SW 1271 (cell line): ENCODE results near the gene DHRS3.

Source experiments
- DNase-seq, 2 experiments: peaks; one replicate each; lab custom pipeline; 2025; lab: John Stamatoyannopoulos, UW

DHRS3 gene

DNA sequence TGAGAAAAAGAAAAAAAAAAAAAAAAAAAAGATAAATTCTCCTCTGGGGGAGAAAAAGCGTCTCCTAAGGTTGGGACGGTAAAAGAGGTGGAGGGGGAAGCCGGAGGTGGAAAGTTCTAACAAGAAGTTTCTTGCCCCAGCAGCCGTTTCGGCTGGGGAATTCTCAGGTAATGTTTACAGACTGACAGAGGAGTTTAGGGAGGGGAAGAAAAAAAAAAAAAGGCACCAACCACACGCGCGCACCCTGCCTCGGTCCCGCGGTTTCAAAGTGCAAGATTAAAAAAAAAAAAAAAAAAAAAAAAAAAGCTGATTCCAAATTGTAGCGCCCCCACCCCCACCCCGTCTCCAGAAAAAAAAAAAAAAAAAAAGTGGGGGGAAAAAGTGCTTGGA is 504 bp downstream of the DHRS3 start:
- DNase-seq: no peak

DNA sequence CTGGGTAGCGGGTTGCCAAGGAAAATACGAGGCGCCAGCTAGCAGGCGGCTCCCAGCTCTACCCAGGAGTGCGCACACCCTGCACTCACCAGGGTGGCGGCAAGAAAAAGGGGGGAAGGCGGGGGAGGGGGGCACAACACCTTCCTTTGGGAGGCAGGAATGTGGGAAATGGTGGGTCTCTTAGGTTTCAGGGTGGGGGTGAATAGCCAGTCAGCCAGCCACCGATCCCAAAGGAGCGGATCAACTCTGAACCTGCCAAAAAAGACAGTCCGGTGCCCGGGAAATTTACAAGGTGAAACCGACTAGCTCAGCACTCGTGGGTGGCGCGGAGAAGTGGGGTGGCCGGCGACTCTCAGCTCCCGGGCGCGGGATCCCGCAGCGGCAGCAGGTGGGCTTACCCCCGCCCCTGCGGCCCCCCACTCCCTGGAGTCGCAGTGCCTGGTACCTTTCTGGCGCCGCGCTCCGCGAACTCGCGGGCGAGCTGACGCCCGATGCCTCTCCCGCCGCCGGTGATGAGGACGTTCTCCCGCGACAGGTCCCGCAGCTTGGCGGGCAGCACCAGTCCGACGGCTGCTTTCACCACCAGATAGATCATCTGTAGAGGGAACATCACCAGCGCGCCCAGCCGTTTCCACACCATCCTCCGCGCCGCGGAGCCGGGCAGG is 1.2 kb downstream of the DHRS3 start:
- DNase-seq: no peak

DNA sequence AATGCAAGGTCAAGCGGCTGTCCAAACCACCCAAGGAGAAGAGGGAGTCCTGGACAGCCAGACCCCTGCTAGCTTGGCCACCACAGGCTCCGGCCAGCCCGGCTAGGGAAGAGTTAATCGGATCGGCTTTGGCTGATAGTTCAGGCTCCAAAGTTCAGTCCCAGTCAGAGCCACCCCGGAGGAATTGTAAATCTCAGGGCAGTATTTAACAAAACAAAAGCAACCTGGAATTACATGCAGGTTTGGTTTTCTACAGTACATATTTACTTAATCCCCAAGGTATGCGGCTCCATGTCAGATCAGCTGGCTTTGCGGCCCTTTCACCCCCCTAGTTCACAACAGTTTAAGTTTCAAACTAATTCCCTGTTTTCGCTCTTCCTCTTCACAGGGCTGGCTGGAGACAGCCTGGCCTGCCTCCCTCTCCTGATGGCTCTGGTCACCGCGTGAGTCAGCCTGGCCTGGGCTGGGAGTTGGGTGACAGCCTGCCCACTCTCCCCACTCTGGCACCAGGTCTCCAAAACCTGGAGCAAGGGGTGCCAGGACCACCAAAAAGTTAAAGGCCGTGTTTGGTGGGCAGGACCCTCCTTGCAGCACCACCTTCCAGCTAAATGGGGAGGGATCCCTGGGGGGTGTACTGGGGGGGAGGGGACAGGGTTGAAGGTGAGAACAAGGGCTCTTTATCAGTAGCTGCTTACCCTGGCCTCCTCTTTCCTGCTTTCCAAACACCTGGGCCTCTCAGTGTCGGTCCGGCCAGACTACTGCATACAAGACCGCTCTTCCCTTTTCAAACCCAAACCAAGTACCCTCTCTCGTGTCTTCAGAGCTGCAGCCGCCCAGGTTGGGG is 1.9 kb downstream of the DHRS3 start:
- DNase-seq: no peak

DNA sequence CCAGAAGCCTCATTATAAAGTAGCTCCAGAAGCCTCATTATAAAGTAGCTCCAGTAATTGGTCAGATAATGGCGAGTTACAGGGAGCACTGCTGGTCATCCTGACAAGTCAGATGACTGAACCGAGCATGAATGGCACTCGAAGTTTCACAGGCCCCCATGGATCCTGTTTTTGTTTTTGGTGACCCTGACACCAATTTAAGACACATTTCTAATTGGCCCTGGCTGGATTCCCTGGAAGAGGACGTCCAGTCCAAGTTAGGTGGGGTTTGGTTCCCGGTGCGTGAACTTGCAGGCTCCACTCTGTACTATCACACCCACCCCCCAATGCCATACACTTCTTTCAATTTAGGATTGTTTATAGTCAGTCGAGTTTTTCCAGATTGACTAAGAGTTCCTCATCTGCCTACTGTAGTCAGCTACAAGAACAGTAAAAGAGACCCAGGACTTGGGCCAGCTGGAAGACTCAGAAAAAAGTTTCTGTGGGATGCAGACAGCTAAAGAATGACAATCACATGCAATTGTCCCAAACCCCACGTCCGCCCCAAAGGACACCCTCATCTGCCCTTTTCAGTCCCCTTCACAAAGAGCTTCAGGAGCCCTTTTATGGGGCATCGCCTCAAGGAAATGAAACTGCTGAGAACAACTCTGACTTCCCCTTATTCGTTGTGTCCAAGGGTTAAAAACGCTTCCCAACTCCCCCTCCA is 2.7 kb downstream of the DHRS3 start:
- DNase-seq: no peak

DNA sequence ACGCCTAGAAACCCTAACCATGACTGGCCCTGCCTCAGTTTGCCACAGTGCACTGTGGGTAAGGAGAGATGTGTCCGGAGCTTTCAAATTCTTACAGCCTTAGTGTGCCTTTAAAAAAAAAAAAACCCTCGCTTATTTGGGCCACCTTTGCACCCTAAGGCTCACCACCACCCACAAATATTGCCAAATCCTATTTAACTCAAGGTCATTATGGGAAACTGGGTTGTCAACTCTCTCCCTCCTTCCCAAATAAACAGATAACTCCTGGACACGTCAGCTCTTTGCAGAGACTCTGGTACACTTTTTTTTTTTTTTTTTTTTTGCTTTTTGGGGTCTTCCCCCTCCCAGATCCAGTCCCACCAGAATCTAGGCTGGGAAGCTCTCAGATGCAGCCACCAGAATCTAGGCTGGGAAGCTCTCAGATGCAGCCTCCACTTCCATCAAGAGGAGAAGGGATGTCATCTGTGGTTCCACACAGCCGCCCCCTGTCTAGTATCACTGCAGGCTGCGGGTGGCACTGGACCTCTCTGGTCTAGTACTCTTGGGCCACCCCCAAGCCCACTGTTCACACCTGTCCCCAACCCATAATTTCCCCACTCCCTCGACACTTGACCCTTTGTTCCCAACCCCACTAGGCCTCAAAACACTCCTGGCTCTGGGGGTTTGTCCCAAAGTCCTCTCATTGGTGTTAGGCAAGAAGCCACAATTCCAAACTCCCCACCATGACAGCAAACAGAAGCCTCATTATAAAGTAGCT is 3.4 kb downstream of the DHRS3 start:
- DNase-seq: no peak

DNA sequence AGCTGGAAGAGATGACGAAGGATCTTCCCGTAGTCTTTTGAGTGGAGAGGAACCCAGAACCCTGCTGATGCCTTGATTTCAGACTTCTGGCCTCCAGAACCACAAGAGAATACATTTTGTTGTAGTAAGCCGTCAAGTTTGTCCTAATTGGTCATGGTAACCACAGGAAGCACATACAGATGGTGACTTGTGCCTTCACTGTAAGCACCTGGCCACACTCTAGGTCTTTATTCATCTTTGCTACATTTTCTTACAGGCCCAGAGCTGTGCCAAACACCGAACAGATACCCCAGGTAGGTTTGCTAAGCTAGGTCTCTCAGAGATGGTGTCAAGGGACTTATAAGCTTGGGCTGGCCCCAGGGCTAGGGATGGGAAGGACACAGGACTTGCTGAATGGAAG is 4.8 kb downstream of the DHRS3 start:
- no peak for DNase-seq

DNA sequence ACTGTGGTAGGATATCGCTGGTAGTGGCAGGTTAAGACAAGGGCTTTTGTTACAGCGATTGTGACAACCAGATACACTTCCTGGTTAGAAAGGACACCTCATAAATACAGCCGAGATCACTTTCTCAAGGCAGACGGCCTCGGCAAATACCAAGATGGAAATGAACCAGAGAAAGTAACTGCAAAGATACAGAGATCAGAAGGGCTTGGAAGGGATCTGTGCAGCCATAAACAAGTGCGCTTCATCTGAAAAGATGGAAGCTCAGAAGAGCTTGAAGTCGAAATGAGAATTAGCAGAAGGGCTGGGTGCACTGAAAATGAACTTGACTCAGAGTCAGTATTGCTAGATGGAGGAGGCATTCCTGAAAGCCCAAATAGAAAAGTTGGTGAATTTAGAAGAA is 7.1 kb downstream of the DHRS3 start:
- DNase-seq: no peak

DNA sequence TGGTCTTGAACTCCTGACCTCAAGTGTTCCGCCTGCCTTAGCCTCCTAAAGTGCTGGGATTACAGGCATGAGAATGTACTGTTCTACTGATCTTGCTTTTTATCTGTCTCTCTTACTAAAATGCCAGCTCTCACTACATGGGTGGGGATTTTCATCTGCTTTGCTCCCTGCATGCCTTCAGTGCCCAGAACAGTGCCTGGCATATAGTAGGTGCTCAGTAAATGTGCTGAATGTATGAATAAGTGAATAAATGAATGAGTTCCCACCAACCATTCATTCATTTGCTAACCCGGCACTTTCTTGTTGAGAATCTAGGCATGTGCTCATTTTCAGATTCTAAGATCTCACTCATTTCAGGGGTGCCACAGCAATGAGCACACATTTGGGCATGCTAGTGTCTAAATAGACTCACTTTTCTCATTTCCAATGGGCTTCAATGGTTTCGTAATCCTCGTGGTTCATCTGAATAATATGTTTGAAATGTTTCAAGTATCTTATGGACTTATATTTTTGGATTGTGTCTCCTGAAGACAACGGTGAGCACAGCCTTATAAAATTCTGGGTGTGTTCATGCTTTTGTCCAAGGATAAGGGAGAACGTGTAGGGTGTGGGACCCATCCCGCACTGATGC is 7.6 kb downstream of the DHRS3 start:
- DNase-seq: no peak

DNA sequence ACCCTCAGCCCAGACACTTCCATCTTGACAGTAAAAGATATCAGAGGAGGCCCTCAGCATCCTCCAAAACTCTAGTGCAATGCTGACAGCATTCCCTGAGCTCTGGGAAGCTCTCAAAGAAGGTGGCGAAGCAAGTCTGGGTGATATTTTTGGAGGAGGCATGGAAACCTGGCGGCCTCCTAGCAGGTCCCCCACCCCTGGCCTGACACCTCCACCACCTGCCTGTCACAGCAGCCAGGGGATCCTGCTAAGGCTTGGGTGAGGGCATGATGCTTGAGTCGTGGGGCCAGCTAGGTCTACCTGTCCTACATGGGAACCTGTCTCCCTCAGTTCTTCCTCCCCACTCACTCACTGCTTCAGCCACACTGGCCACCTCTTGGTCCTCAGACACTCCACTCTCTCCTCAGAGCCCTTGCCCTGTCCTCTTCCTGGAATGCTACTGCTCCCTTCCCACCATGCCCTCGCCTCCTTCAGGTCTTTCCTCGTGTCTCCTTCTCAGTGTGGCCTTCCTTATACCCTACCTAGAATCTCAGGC is 8.5 kb downstream of the DHRS3 start:
- DNase-seq: no peak

DNA sequence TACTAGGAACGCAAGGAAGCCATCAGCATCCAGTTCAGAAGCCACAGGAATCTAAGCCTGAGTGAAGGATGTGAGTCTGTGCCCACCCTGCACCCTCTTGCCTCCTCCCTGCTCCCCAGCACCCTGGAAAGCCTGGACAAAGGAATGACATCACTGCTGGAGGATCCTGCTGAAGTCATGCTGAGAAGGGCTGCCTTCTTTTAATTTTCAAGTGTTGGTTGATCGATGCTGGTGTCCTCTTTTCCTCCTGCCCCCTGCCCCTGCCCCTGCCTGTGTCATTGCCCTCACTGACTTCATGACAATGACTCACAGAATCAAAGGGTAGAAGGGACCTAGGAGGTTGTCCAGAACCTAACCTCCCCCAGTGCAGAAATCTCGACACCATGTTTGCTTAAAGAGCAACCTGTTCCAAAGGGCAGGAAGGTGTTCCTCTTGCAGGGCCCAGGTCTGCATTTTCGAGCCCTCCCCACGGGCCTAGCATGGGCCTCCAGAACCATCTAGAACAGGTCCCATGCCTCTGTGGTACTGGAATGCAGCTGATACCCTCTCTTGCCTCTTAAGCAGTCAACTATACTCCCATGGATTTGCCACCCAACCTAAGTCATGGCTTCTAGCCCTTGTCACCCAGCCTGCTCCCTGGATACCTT is 9.6 kb downstream of the DHRS3 start:
- DNase-seq: no peak

DNA sequence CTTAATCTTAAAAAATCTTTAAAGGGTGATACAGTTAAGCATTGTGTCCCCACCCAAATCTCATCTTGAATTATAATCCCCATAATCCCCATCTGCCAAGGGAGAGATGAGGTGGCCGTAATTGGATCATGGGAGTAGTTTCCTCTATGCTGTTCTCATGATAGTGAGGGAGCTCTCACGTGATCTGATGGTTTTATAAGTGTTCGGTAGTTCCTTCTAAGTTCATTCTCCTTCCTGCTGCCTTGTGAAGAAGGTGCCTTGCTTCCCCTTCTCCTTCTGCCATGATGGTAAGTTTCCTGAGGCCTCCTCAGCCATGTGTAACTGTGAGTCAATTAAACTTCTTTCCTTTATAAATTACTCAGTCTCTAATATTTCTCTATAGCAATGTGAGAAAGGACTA is 10.7 kb downstream of the DHRS3 start:
- no peak for DNase-seq

DNA sequence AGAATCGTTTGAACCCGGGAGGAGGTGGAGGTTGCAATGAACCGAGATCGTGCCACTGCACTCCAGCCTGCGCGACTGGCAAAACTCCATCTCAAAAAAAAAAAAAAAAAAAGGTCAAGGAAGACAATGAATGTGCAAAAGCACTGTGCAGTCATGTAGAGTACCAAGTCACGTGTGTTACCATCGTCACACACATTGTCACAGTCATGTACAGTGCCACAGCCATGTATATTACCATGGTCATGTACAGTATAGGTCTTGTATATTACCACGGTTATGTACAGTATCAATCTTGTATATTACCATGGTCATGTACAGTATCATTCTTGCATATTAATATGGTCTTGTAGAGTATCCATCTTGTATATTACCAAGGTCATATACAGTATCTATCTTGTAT is 13.0 kb downstream of the DHRS3 start:
- DNase-seq: no peak

DNA sequence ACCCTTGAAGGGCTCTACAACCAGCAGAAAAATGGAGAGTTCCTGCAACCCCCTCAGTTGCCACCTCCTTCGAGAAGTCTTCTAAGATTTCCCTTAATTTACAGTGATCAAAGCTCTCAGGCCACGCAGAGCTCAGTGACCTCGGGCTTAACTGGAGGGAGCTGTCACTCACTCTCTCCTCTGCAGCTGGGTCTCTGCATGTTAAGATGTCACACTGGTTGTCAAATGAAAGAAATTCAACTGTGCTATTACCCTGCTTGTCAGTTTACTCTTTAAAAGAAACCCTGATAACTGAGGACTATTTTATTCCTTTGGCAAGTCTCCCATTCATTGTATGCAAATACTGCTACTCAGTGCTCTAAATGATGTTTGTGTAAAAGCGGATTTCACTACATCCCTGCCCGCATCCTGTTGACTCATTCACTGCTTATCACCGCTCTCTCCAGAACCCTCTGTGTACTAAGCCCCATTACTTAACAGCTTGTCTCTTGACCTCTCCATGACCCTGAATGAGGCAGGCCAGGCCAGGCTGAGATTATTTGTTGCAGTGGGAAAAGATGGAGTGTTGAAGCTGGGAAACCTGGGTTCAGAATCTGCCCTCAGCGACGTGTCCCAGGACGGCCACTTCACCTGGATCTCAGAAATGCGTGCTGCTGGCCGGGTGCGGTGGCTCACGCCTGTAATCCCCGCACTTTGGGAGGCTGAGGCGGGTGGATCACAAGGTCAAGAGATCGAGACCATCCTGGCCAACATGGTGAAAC is 13.7 kb downstream of the DHRS3 start:
- peak; percentile 79 to 98 for DNase-seq

DNA sequence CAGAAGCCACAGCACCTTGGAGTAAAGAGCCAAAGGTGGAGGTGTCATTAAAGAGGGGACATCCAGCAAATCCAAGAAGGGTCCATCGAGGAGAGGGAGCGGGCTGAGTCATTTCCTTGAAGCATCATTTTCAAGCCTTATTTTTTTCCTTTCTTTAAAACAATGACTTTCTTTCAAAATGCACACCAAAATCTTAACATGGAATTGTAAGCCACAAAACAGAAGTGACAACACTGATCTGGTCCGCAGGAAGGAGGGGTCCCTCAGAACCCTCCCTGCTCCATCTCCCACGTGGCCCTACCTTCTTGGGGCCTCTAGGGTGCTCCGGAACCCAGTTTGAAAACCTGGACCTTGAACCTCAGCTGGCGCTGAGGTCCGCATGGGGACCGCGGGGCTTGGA is 14.8 kb downstream of the DHRS3 start:
- no peak for DNase-seq

DNA sequence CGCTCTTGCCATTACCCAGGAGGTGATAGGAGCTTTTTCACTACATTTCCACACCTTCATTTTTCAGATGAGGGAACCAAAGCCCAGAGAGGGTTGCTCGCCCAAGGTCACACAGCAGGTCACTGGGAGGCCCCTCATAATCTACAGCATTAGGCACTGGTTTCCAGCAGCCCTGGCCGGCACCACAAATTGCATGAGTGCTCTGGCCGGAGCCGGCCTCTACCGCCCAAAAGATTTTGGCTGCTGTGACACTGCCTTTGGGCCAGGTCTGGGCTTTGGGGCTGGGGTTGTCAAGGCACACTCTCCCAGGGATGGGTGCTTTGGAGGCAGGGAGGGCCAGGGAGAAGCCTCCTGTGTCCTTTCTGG is 15.4 kb downstream of the DHRS3 start:
- DNase-seq: no peak

DNA sequence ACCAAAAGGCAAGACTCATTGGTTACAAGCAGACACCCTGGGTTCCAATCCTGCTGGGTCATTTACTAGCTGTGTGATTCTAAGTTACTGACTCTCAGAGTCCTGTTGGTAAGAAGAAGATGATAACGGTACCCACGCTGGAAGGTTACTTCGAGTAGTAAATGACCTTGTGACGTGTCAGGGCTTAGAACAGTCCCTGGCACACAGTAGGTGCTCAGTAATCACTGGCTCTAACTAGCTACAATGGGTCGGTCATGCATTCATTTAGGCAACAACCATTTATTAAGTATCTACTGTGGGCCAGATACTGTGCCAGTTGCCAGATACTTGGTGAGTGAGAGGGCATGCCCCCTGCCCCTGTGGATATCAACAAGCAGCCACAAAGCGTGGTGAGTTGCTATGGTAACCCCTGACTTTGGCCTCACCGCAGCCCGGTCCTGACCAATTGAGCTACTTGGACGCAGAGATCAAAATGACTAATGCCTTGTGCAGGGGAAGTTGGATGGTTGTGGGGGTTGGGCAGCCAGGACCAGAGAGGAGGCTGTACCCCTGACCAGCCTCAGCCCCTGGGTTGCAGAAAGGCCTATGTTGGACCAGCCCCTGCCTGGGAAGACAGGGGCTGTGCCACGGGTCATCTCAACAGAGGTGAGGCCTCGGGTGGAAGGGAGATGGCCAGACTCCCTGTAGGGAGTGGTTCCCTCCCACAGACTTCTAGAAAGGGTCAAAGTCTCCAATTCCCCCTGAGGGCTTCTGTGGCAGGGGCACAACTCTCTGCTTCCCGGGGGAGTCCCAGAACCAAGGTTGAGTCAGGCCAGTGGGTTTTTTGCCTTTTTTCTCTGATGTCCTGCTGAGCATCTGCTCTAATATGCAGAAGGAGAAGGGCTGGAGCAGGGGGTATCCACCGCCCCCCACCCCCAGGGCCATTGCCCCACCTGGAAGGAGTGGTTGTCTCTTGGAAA is 16.0 kb downstream of the DHRS3 start:
- DNase-seq: peak; percentile 50 to 90

DNA sequence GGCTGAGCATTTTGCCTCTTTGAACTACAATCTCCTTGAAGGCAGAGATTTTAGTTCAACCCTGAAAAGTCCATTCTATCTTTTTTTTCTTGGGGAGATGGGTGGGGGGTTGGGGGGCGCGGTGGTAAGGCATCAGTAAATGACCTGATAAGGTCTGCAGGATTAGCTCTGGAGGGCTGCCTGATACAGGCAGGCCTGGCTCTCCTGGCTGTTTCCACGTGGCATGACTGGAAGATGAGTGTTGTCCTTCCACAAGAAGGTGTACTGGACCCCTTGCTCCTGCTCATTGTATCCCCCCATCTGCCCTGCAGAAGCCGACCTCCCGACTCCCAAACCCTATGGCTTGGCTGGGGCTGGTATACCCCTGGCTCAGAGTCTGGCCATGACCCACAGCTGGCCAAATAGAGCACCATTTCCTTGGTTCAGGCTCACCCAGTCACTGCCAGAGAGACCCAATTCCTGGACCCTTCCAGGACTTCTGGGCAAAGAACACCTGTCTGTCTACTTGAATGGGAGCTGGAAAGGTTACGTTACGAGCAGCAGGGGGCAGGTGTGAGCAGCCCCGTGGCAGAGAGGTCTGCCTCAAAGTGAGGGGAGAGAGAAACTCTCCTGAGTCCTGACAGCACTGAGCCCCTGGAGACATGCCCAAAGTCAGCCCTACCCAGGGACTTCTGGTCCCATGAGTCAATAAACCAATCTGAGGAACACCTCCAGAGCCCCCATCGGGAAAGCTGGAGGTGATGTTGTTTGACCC is 17.0 kb downstream of the DHRS3 start:
- DNase-seq: no peak

DNA sequence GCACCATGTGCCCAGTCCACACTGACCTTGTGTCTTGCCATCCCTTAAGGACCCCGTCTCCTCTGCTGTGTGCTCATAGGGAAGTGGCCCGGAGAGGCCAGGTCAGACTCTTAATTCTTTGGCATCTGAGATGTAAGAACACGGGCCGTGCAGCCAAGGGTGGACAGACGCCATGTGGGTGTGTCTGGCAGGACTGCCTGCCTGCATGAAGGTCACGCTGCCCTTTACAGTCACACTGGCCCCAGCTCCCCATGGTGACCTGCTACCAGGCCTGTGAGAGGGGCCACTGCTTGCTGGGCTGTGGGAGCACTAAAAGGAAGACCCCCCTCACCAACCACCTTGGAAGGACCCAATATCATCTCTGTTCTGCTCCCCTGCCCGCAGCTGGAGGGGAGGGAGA is 17.7 kb downstream of the DHRS3 start:
- no peak for DNase-seq
